Measurements from ENCODE around the gene TTC9C.

TTC9C gene

GRCh38 chr11:62705880-62706849 is 22.1 kb upstream of the TTC9C start:
- Mint-ChIP-seq H3K36me3 (ENCODE audit: low read depth) (peaks cover 25% of the 10 kb centered on the region), H3K4me3 (peak overlapping the region; percentile 93), H3K4me1 (ENCODE audit: low read depth) (peaks cover 38% of the 10 kb centered on the region)

GRCh38 chr11:62706850-62707247 is 21.4 kb upstream of the TTC9C start:
- H3K9me3 Mint-ChIP-seq = no peaks in the 10 kb centered on the region
- peak overlapping the region; percentile 38 for H3K27ac Mint-ChIP-seq
- peaks cover 26% of the 10 kb centered on the region for H3K36me3 Mint-ChIP-seq (ENCODE audit: low read depth)
- peaks cover 38% of the 10 kb centered on the region for H3K4me1 Mint-ChIP-seq (ENCODE audit: low read depth)
- peak overlapping the region; percentile 41 for H3K4me3 Mint-ChIP-seq
- H3K27me3 Mint-ChIP-seq (ENCODE audit: low read depth) = no peaks in the 10 kb centered on the region
- no peak for DNase-seq (ENCODE audit: low spot score)

More at GRCh38 chr11:62705880-62706849, 22.1 kb upstream of the TTC9C start:
- no peaks in the 10 kb centered on the region for H3K9me3 Mint-ChIP-seq
- DNase-seq (ENCODE audit: low spot score) = peak; percentile 91
- H3K27me3 Mint-ChIP-seq (ENCODE audit: low read depth) = no peaks in the 10 kb centered on the region
- H3K27ac Mint-ChIP-seq = peak overlapping the region; percentile 81

- no peaks in the 10 kb centered on the region for H3K27me3 Mint-ChIP-seq (ENCODE audit: low read depth)
- H3K9me3 Mint-ChIP-seq = no peaks in the 10 kb centered on the region
- H3K4me3 Mint-ChIP-seq = peak within 1 kb of the TSS; percentile 95
- peaks cover 27% of the 10 kb centered on the region for H3K36me3 Mint-ChIP-seq (ENCODE audit: low read depth)
- H3K4me1 Mint-ChIP-seq (ENCODE audit: low read depth) = peaks cover 42% of the 10 kb centered on the region
- H3K27ac Mint-ChIP-seq = peak within 1 kb of the TSS; percentile 96
- no peak for DNase-seq (ENCODE audit: low spot score)
Observed at GRCh38 chr11:62707277-62707861, 20.9 kb upstream of the TTC9C start, which contains the start of the genes BSCL2 and GNG3. Gene BSCL2 (minus strand): TSS chr11:62707424. CDS start chr11:62707195, 229 bp downstream. Gene GNG3 (plus strand): TSS chr11:62707676. CDS start chr11:62708296, 620 bp downstream.

- H3K36me3 Mint-ChIP-seq (ENCODE audit: low read depth) = peaks cover 34% of the 10 kb centered on the region
- H3K27me3 Mint-ChIP-seq (ENCODE audit: low read depth) = no peaks in the 10 kb centered on the region
- peak overlapping the region; percentile 96 for H3K27ac Mint-ChIP-seq
- no peaks in the 10 kb centered on the region for H3K9me3 Mint-ChIP-seq
- DNase-seq (ENCODE audit: low spot score) = no peak
- H3K4me3 Mint-ChIP-seq = peak overlapping the region; percentile 95
- H3K4me1 Mint-ChIP-seq (ENCODE audit: low read depth) = peaks cover 52% of the 10 kb centered on the region
Observed at GRCh38 chr11:62708392-62708791, 19.9 kb upstream of the TTC9C start.

- H3K4me3 Mint-ChIP-seq = peak overlapping the region; percentile 95
- peaks cover 38% of the 10 kb centered on the region for H3K36me3 Mint-ChIP-seq (ENCODE audit: low read depth)
- no peaks in the 10 kb centered on the region for H3K27me3 Mint-ChIP-seq (ENCODE audit: low read depth)
- H3K27ac Mint-ChIP-seq = peak overlapping the region; percentile 96
- peak; percentile 38 for DNase-seq (ENCODE audit: low spot score)
- H3K9me3 Mint-ChIP-seq = no peaks in the 10 kb centered on the region
- peaks cover 56% of the 10 kb centered on the region for H3K4me1 Mint-ChIP-seq (ENCODE audit: low read depth)
Observed at GRCh38 chr11:62708793-62709192, 19.5 kb upstream of the TTC9C start.

GRCh38 chr11:62709247-62710000 is 18.9 kb upstream of the TTC9C start:
- Mint-ChIP-seq H3K4me1 (ENCODE audit: low read depth) (peaks cover 60% of the 10 kb centered on the region), H3K4me3 (peak overlapping the region; percentile 95), H3K27ac (peak overlapping the region; percentile 96), H3K27me3 (ENCODE audit: low read depth) (no peaks in the 10 kb centered on the region), H3K9me3 (no peaks in the 10 kb centered on the region), H3K36me3 (ENCODE audit: low read depth) (peaks cover 43% of the 10 kb centered on the region)
- DNase-seq (ENCODE audit: low spot score) = peak; percentile 95

- peaks cover 45% of the 10 kb centered on the region for H3K36me3 Mint-ChIP-seq (ENCODE audit: low read depth)
- H3K9me3 Mint-ChIP-seq = no peaks in the 10 kb centered on the region
- peak overlapping the region; percentile 95 for H3K4me3 Mint-ChIP-seq
- peak; percentile 25 for DNase-seq (ENCODE audit: low spot score)
- H3K27ac Mint-ChIP-seq = peak overlapping the region; percentile 96
- no peaks in the 10 kb centered on the region for H3K27me3 Mint-ChIP-seq (ENCODE audit: low read depth)
- H3K4me1 Mint-ChIP-seq (ENCODE audit: low read depth) = peaks cover 65% of the 10 kb centered on the region
Observed at GRCh38 chr11:62710001-62710345, 18.3 kb upstream of the TTC9C start.

- Mint-ChIP-seq H3K4me3 (peak overlapping the region; percentile 74), H3K27ac (peak overlapping the region; percentile 93), H3K9me3 (no peaks in the 10 kb centered on the region), H3K36me3 (ENCODE audit: low read depth) (peaks cover 64% of the 10 kb centered on the region), H3K4me1 (ENCODE audit: low read depth) (peaks cover 57% of the 10 kb centered on the region), H3K27me3 (ENCODE audit: low read depth) (no peaks in the 10 kb centered on the region)
- DNase-seq (ENCODE audit: low spot score) = no peak
Observed at GRCh38 chr11:62712276-62712812, 15.9 kb upstream of the TTC9C start.

GRCh38 chr11:62712861-62713260 is 15.4 kb upstream of the TTC9C start:
- peaks cover 55% of the 10 kb centered on the region for H3K4me1 Mint-ChIP-seq (ENCODE audit: low read depth)
- H3K4me3 Mint-ChIP-seq = peak overlapping the region; percentile 74

GRCh38 chr11:62713343-62713742 is 14.9 kb upstream of the TTC9C start:
- Mint-ChIP-seq H3K36me3 (ENCODE audit: low read depth) (peaks cover 74% of the 10 kb centered on the region), H3K27me3 (ENCODE audit: low read depth) (no peaks in the 10 kb centered on the region), H3K4me1 (ENCODE audit: low read depth) (peaks cover 57% of the 10 kb centered on the region), H3K4me3 (peak overlapping the region; percentile 74), H3K27ac (peak overlapping the region; percentile 93), H3K9me3 (no peaks in the 10 kb centered on the region)
- DNase-seq (ENCODE audit: low spot score) = no peak

More at GRCh38 chr11:62712861-62713260, 15.4 kb upstream of the TTC9C start:
- Mint-ChIP-seq H3K36me3 (ENCODE audit: low read depth) (peaks cover 69% of the 10 kb centered on the region), H3K9me3 (no peaks in the 10 kb centered on the region), H3K27ac (peak overlapping the region; percentile 93), H3K27me3 (ENCODE audit: low read depth) (no peaks in the 10 kb centered on the region)
- DNase-seq (ENCODE audit: low spot score) = no peak

GRCh38 chr11:62715150-62716130 is 12.8 kb upstream of the TTC9C start:
- H3K36me3 Mint-ChIP-seq (ENCODE audit: low read depth) = peaks cover 83% of the 10 kb centered on the region

GRCh38 chr11:62716206-62716605 is 12.1 kb upstream of the TTC9C start:
- H3K9me3 Mint-ChIP-seq = no peaks in the 10 kb centered on the region
- peaks cover 83% of the 10 kb centered on the region for H3K36me3 Mint-ChIP-seq (ENCODE audit: low read depth)
- DNase-seq (ENCODE audit: low spot score) = no peak
- H3K27ac Mint-ChIP-seq = peak overlapping the region; percentile 17
- H3K4me1 Mint-ChIP-seq (ENCODE audit: low read depth) = peaks cover 50% of the 10 kb centered on the region
- no peak overlapping the region for H3K4me3 Mint-ChIP-seq
- no peaks in the 10 kb centered on the region for H3K27me3 Mint-ChIP-seq (ENCODE audit: low read depth)

More at GRCh38 chr11:62715150-62716130, 12.8 kb upstream of the TTC9C start:
- H3K27ac Mint-ChIP-seq = peak overlapping the region; percentile 63
- no peaks in the 10 kb centered on the region for H3K9me3 Mint-ChIP-seq
- H3K27me3 Mint-ChIP-seq (ENCODE audit: low read depth) = no peaks in the 10 kb centered on the region
- peak overlapping the region; percentile 17 for H3K4me3 Mint-ChIP-seq
- peaks cover 50% of the 10 kb centered on the region for H3K4me1 Mint-ChIP-seq (ENCODE audit: low read depth)
- no peak for DNase-seq (ENCODE audit: low spot score)

All from T-helper 2 cell treated with Interferon-gamma antibody and Interleukin-4, amounts not matched to agents 5 μg/mL and 100 μg/mL, for 36 hours (primary cell).